Measurements from ENCODE around the gene RTL1.

Gene RTL1

GRCh38 chr14:100836941-100837804 lies 66.3 kb downstream of the RTL1 start:
- in situ Hi-C loops (cut with MboI; ENCODE audit: low sequenced_read_pairs) = loop anchor here (25.0 kb wide), 2 partner anchors 400 to 800 kb away; no protein-coding TSS in a partner anchor

- in situ Hi-C loops (cut with MboI; ENCODE audit: low sequenced_read_pairs) = loop anchor here (25.0 kb wide), 2 partner anchors 401 to 801 kb away; no protein-coding TSS in a partner anchor
These were observed 67.2 kb downstream of the RTL1 start for GRCh38 chr14:100836311-100836805.

- in situ Hi-C loops (cut with MboI; ENCODE audit: low sequenced_read_pairs) = loop anchor here (25.0 kb wide), 2 partner anchors 402 to 802 kb away; no protein-coding TSS in a partner anchor
These were observed 67.8 kb downstream of the RTL1 start for GRCh38 chr14:100835548-100836310.

GRCh38 chr14:100834794-100835547 lies 68.6 kb downstream of the RTL1 start:
- in situ Hi-C loops (cut with MboI; ENCODE audit: low sequenced_read_pairs) = loop anchor here (25.0 kb wide), 2 partner anchors 402 to 802 kb away; no protein-coding TSS in a partner anchor

GRCh38 chr14:100834082-100834793 lies 69.3 kb downstream of the RTL1 start:
- in situ Hi-C loops (cut with MboI; ENCODE audit: low sequenced_read_pairs) = loop anchor here (25.0 kb wide), 2 partner anchors 403 to 803 kb away; no protein-coding TSS in a partner anchor

GRCh38 chr14:100832311-100832960 lies 71.1 kb downstream of the RTL1 start:
- in situ Hi-C loops (cut with MboI; ENCODE audit: low sequenced_read_pairs) = loop anchor here (25.0 kb wide), 2 partner anchors 405 to 805 kb away; no protein-coding TSS in a partner anchor

GRCh38 chr14:100830681-100831080 lies 72.8 kb downstream of the RTL1 start:
- in situ Hi-C loops (cut with MboI; ENCODE audit: low sequenced_read_pairs) = loop anchor here (25.0 kb wide), 2 partner anchors 407 to 807 kb away; no protein-coding TSS in a partner anchor
